AG09319 (cell line): ENCODE data around the gene NFATC1.

ENCODE experiments used
- DNase-seq: peaks from one replicate; pipeline ENCODE4 v3.0.0-alpha.2; 2010; ENCODE audit warnings: low read depth; ENCODE audit errors: extremely low read depth
- TF ChIP-seq, protein P1 (sequence below): IDR thresholded peaks from 2 replicates; pipeline ENCODE4 v1.5.1; 2011; ENCODE audit warnings: low read depth, mild to moderate bottlenecking, inconsistent platforms, low read length, moderate library complexity

NFATC1 gene

DNA sequence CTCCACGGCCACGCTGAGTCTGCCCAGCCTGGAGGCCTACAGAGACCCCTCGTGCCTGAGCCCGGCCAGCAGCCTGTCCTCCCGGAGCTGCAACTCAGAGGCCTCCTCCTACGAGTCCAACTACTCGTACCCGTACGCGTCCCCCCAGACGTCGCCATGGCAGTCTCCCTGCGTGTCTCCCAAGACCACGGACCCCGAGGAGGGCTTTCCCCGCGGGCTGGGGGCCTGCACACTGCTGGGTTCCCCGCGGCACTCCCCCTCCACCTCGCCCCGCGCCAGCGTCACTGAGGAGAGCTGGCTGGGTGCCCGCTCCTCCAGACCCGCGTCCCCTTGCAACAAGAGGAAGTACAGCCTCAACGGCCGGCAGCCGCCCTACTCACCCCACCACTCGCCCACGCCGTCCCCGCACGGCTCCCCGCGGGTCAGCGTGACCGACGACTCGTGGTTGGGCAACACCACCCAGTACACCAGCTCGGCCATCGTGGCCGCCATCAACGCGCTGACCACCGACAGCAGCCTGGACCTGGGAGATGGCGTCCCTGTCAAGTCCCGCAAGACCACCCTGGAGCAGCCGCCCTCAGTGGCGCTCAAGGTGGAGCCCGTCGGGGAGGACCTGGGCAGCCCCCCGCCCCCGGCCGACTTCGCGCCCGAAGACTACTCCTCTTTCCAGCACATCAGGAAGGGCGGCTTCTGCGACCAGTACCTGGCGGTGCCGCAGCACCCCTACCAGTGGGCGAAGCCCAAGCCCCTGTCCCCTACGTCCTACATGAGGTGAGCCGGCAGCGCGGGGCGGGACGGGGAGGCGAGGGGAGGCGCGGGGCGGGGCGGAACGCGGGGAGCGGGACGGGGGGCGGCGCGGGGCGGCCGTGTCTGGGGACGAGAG, 15.2 kb downstream of the NFATC1 start:
- TF ChIP-seq, protein P1, sequence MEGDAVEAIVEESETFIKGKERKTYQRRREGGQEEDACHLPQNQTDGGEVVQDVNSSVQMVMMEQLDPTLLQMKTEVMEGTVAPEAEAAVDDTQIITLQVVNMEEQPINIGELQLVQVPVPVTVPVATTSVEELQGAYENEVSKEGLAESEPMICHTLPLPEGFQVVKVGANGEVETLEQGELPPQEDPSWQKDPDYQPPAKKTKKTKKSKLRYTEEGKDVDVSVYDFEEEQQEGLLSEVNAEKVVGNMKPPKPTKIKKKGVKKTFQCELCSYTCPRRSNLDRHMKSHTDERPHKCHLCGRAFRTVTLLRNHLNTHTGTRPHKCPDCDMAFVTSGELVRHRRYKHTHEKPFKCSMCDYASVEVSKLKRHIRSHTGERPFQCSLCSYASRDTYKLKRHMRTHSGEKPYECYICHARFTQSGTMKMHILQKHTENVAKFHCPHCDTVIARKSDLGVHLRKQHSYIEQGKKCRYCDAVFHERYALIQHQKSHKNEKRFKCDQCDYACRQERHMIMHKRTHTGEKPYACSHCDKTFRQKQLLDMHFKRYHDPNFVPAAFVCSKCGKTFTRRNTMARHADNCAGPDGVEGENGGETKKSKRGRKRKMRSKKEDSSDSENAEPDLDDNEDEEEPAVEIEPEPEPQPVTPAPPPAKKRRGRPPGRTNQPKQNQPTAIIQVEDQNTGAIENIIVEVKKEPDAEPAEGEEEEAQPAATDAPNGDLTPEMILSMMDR: no peak
- DNase-seq: no peak

GRCh38 chr18:79411614-79412526, 16.1 kb downstream of the NFATC1 start:
- TF ChIP-seq, protein P1: no peak

GRCh38 chr18:79413025-79413424, 17.3 kb downstream of the NFATC1 start:
- no peak for DNase-seq
- TF ChIP-seq, protein P1: no peak

More at GRCh38 chr18:79411614-79412526, 16.1 kb downstream of the NFATC1 start:
- no peak for DNase-seq

- DNase-seq: no peak
Observed at GRCh38 chr18:79413426-79413825, 17.7 kb downstream of the NFATC1 start.

DNA sequence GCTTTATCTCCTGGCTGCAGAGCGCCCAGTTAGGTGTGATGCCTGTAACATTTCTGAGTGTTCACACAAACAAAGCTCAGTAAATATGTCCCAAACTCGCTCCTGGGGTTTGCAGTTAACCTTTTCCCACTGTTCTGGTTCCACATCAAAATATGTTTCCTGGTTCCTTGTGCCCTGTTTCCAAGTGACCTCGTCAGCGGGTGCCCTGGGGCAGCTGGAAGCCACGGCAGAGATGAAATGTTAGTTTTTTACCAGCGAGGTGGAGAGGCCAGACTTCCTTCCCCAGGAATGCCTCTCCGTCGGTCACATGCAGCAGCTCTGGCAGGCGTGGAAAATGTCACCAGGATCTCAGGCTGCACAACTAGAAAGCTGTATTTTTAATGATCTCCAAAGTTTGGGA, 18.2 kb downstream of the NFATC1 start:
- DNase-seq: no peak

More at GRCh38 chr18:79413426-79413825, 17.7 kb downstream of the NFATC1 start:
- TF ChIP-seq, protein P1: no peak

GRCh38 chr18:79416022-79416676, 20.4 kb downstream of the NFATC1 start:
- no peak for DNase-seq
- TF ChIP-seq, protein P1: no peak

More for the DNA sequence above, 18.2 kb downstream of the NFATC1 start:
- TF ChIP-seq, protein P1: no peak
